ENCODE measurements around the gene TXLNB. TPM values are rescaled to one million over a fixed set of nuclear protein-coding genes. Genes with fewer than 3 reads are reported as not detected.
A peak's percentile ranks its signal among the peaks of the same experiment; 100 is the strongest.

The TXLNB gene
- total RNA-seq, 2 donors from 2014 or later = 0.32 to 1.2 TPM

DNA sequence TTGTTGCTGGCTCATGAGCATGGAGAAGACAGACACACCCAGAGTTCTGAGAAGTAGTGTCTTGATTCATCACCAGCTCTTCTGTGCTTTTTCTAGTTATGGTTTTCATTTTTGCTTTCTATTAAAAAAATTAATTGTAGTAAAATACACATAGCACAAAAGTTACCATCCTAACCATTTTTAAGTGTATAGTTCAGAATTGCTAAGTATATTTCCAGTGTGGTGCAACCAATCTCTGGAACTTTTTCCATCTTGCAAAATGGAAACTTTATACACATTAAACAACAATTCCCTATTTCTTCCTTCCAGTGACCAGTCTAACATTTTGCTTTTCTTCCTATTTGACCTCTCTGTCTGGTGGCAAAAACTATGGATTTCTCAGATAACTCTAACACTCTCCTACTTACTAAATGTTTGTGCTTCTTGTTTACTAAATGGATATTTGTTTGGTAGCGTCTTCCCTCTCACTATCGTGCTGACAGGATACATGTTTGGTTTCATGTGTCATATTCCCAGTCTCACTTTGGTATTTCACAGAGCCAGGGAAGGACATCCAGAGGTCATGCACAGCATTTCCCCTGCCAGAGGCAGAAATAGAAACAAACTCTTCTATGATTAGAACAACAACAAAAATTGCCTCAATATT lies 40.6 kb downstream of the TXLNB start:
- TF ChIP-seq, protein P1, sequence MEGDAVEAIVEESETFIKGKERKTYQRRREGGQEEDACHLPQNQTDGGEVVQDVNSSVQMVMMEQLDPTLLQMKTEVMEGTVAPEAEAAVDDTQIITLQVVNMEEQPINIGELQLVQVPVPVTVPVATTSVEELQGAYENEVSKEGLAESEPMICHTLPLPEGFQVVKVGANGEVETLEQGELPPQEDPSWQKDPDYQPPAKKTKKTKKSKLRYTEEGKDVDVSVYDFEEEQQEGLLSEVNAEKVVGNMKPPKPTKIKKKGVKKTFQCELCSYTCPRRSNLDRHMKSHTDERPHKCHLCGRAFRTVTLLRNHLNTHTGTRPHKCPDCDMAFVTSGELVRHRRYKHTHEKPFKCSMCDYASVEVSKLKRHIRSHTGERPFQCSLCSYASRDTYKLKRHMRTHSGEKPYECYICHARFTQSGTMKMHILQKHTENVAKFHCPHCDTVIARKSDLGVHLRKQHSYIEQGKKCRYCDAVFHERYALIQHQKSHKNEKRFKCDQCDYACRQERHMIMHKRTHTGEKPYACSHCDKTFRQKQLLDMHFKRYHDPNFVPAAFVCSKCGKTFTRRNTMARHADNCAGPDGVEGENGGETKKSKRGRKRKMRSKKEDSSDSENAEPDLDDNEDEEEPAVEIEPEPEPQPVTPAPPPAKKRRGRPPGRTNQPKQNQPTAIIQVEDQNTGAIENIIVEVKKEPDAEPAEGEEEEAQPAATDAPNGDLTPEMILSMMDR (IDR thresholded peaks at IDR 0.05) = no peak
- TF ChIP-seq POLR2A (IDR thresholded peaks at IDR 0.05) = no peak
- TF ChIP-seq POLR2AphosphoS5 (IDR thresholded peaks at IDR 0.05) = no peak
- H3K27me3 ChIP-seq (replicated peaks; ENCODE audit: insufficient read depth) = no peaks in the 10 kb centered on the region
- 60% methylated on average over 2 of the region's 2 CpGs for WGBS
- no peak overlapping the region for H3K27ac ChIP-seq
- no peaks in the 10 kb centered on the region for H3K9me3 ChIP-seq
- no peak for DNase-seq (ENCODE audit: low spot score)
- intact Hi-C loops (cut with DNase I) = no loop called here
- H3K4me3 ChIP-seq = no peak overlapping the region
- no peaks in the 10 kb centered on the region for H3K4me1 ChIP-seq (replicated peaks)
- H3K36me3 ChIP-seq = no peaks in the 10 kb centered on the region

DNA sequence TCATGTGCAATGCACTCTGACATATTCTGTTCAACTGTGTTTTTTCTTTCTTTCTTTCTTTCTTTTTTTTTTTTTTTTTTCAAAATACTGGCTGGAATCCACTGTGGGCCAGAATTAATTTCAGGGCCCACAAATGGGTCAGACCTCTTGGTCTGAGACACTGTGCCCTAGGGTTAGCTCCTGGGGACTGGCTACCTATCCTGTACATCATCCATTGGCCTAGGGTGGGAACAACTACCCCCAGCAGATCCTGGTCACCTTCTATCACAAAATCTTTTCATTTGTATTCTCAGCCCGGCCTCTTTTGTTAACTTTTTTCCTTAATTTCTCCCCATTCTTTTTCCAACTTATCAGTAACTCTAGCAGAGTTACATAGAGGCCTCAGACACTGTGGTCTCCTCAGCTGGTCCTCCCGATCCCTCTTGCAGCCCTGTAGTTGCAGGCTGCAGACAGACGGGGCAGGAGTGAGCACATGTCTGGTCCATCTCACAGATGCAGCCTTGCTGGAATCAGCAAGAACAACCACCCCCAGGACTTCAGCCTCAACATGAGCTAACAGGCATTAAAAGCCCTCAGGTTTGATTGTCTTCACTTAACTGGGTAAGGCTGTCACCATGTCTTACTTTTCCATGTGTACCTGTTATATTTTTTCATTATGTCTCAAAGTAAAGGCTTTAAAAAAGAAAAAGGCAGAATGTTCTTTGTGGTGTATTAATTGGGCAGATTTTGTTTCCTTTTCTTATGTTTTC lies 41.3 kb downstream of the TXLNB start:
- 62% methylated on average over 3 of the region's 3 CpGs for WGBS
- H3K27ac ChIP-seq = no peak overlapping the region

DNA sequence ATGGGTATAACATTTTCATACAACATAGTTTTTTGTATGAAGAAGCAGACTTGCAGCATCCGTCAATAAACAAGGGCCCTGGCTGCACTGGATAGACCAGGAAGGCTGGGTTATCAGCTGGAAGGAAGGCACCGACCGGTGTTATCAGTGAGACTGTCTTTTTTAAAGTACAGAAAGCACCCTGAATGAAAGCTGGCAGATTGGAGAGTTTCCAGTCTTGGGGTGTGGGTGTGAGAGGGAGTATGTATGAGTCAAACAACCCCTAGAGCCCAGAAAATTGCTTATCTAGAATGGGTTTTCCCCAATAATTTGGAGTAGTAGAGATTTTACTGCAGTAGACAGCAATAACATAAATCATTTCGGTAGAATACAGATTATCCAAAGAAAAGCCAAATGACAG lies 42.4 kb downstream of the TXLNB start:
- DNase-seq (ENCODE audit: low spot score) = no peak
- H3K9me3 ChIP-seq = no peaks in the 10 kb centered on the region
- no peak for TF ChIP-seq POLR2A (IDR thresholded peaks at IDR 0.05)
- TF ChIP-seq, protein P1 (IDR thresholded peaks at IDR 0.05) = no peak
- no peaks in the 10 kb centered on the region for H3K4me1 ChIP-seq (replicated peaks)
- WGBS = 73% methylated on average over 4 of the region's 4 CpGs
- no peak overlapping the region for H3K4me3 ChIP-seq
- H3K27ac ChIP-seq = no peak overlapping the region
- intact Hi-C loops (cut with DNase I) = no loop called here
- no peaks in the 10 kb centered on the region for H3K36me3 ChIP-seq
- no peaks in the 10 kb centered on the region for H3K27me3 ChIP-seq (replicated peaks; ENCODE audit: insufficient read depth)

More for the DNA sequence above, 41.3 kb downstream of the TXLNB start:
- H3K4me1 ChIP-seq (replicated peaks) = no peaks in the 10 kb centered on the region
- no peak for DNase-seq (ENCODE audit: low spot score)
- no peaks in the 10 kb centered on the region for H3K27me3 ChIP-seq (replicated peaks; ENCODE audit: insufficient read depth)
- H3K4me3 ChIP-seq = no peak overlapping the region
- no peak for TF ChIP-seq POLR2A (IDR thresholded peaks at IDR 0.05)
- TF ChIP-seq, protein P1 (IDR thresholded peaks at IDR 0.05) = peak in 2 of 4 experiments; percentile 22 to 36
- no peak for TF ChIP-seq POLR2AphosphoS5 (IDR thresholded peaks at IDR 0.05)
- no peaks in the 10 kb centered on the region for H3K9me3 ChIP-seq
- intact Hi-C loops (cut with DNase I) = no loop called here
- H3K36me3 ChIP-seq = no peaks in the 10 kb centered on the region

DNA sequence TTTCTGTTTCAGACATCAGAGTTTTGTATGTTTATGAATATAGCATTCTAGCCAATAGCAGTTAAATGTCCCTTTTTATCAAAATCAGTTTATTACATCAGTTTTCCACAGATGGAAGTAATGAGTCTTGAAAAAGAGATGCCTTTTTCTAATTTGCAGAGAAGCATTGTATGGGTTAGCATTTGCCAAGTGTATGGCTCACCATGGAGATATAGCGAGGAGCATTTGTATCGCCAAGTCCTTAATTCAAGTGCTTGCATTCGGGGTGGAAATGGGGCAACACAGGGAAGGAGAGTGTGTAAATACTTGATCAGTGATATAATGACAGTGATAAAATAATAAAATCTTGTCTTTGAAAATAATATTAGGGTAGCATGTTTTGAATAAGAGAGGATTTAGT lies 42.9 kb downstream of the TXLNB start:
- Histone ChIP-seq H3K4me1 (replicated peaks) (no peaks in the 10 kb centered on the region), H3K9me3 (no peaks in the 10 kb centered on the region), H3K4me3 (no peak overlapping the region), H3K36me3 (no peaks in the 10 kb centered on the region), H3K27me3 (replicated peaks; ENCODE audit: insufficient read depth) (no peaks in the 10 kb centered on the region), H3K27ac (no peak overlapping the region)
- intact Hi-C loops (cut with DNase I) = no loop called here
- TF ChIP-seq, protein P1 (IDR thresholded peaks at IDR 0.05) = no peak
- TF ChIP-seq POLR2AphosphoS5 (IDR thresholded peaks at IDR 0.05) (no peak), POLR2A (IDR thresholded peaks at IDR 0.05) (no peak)
- WGBS = 84% methylated on average over 3 of the region's 3 CpGs
- DNase-seq (ENCODE audit: low spot score) = no peak

DNA sequence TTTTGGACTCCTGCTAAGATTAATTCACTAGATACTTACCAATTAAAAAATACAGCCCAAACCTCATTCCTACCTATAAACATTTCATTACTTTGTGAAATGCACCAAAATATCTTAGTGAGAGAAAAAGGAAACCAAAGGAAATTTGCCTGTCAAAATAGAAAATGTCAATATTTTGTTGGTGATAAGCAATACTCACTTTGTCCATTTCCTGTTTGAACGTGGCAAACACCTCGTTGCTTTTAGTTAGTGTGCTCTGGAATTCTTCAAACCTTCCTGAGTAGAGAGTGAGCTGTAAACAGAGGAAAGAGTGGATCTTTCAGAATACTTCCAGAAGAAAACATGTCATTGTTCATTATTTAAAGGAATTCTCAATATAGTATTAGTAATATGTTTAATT lies 44.2 kb downstream of the TXLNB start:
- TF ChIP-seq POLR2A (IDR thresholded peaks at IDR 0.05) (no peak), POLR2AphosphoS5 (IDR thresholded peaks at IDR 0.05) (no peak)
- TF ChIP-seq, protein P1 (IDR thresholded peaks at IDR 0.05) = no peak
- 31% methylated on average over 2 of the region's 2 CpGs for WGBS
- Histone ChIP-seq H3K4me3 (no peak overlapping the region), H3K4me1 (replicated peaks) (no peaks in the 10 kb centered on the region), H3K36me3 (no peaks in the 10 kb centered on the region), H3K27me3 (replicated peaks; ENCODE audit: insufficient read depth) (no peaks in the 10 kb centered on the region), H3K9me3 (no peaks in the 10 kb centered on the region), H3K27ac (no peak overlapping the region)
- intact Hi-C loops (cut with DNase I) = no loop called here
- no peak for DNase-seq (ENCODE audit: low spot score)

All from prostate gland (tissue), 2 donors.